Measurements from ENCODE around the gene DNAH12. TPM values are rescaled to one million over a fixed set of nuclear protein-coding genes. Genes with fewer than 3 reads are reported as not detected.

The DNAH12 gene
- total and polyA plus RNA-seq, 2 of the 13 experiments (the other 11 are each of a cell fraction or from before 2014, with no cell fraction given): 0.11 TPM

DNA sequence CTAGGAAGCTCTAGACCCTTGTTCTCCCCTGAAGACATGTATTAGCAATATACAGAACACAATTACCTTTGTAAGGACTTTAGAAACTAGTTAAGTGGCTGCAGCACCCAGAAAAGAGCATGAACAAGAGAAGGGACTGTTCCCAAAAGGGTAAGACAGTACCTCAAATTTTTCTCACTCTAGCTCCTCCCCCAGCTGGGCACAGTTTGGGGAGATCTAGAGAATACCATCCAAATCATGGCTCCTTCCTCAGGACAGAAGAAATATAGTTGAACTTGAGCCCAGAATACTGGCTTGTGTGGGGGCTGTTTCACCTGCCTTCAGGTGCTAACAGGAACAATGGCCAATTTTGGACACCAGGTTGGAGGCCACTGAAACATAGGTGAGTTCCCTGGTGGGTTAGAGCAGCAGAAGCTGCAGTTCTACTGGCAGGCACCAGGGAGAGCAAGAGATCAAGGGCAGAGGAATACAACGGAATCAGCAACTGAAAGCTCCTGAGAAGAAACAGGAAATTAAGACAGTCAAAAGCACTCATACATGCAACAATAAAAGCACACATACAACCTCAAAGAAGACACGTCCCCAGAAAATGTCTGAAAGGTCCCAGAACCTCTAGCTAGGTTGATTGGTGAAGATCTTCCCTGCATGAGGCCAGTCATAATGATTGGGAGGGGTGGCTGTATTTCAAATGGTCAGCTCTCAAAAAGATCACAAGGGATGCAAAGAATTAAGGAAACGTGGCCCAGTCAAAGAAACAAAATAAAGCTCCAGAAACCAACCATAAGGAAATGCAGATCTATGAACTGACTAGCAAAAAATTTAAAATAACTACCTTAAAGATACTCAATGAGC lies 146.7 kb downstream of the DNAH12 start (continued):
- no peak for TF ChIP-seq MZF1 (CRISPR knock-in tag; IDR thresholded peaks at IDR 0.05; ENCODE audit: borderline replicate concordance)
- TF ChIP-seq, protein P1, sequence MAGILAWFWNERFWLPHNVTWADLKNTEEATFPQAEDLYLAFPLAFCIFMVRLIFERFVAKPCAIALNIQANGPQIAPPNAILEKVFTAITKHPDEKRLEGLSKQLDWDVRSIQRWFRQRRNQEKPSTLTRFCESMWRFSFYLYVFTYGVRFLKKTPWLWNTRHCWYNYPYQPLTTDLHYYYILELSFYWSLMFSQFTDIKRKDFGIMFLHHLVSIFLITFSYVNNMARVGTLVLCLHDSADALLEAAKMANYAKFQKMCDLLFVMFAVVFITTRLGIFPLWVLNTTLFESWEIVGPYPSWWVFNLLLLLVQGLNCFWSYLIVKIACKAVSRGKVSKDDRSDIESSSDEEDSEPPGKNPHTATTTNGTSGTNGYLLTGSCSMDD (CRISPR knock-in tag; IDR thresholded peaks at IDR 0.05): no peak
- TF ChIP-seq YY1 (IDR thresholded peaks at IDR 0.05; ENCODE audit: insufficient read depth, insufficient replicate concordance, low read depth, low read length): no peak
- TF ChIP-seq, protein P2, sequence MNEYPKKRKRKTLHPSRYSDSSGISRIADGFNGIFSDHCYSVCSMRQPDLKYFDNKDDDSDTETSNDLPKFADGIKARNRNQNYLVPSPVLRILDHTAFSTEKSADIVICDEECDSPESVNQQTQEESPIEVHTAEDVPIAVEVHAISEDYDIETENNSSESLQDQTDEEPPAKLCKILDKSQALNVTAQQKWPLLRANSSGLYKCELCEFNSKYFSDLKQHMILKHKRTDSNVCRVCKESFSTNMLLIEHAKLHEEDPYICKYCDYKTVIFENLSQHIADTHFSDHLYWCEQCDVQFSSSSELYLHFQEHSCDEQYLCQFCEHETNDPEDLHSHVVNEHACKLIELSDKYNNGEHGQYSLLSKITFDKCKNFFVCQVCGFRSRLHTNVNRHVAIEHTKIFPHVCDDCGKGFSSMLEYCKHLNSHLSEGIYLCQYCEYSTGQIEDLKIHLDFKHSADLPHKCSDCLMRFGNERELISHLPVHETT (CRISPR knock-in tag; conservative IDR thresholded peaks at IDR 0.05): no peak
- no peak for TF ChIP-seq ZNF678 (CRISPR knock-in tag; IDR thresholded peaks at IDR 0.05)
- TF ChIP-seq MIER2 (CRISPR knock-in tag; IDR thresholded peaks at IDR 0.05): 0 out of 2 replicates have a peak, but pooled peaks have one; percentile 17
- TF ChIP-seq ZNF124 (CRISPR knock-in tag; IDR thresholded peaks at IDR 0.05): no peak
- no peak for TF ChIP-seq ZMAT3 (CRISPR knock-in tag; conservative IDR thresholded peaks at IDR 0.05)
- TF ChIP-seq SUZ12 (IDR thresholded peaks at IDR 0.05; ENCODE audit: low read depth, low read length): no peak
- TF ChIP-seq NR3C1 (CRISPR knock-in tag; IDR thresholded peaks at IDR 0.05): no peak
- TF ChIP-seq NR1H2 (CRISPR knock-in tag; IDR thresholded peaks at IDR 0.05; ENCODE audit: borderline replicate concordance, low read depth): no peak
- TF ChIP-seq RAD51 (IDR thresholded peaks at IDR 0.05; ENCODE audit: borderline replicate concordance): no peak
- no peak for TF ChIP-seq CHCHD3 (CRISPR knock-in tag; IDR thresholded peaks at IDR 0.05)
- TF ChIP-seq, protein P3, sequence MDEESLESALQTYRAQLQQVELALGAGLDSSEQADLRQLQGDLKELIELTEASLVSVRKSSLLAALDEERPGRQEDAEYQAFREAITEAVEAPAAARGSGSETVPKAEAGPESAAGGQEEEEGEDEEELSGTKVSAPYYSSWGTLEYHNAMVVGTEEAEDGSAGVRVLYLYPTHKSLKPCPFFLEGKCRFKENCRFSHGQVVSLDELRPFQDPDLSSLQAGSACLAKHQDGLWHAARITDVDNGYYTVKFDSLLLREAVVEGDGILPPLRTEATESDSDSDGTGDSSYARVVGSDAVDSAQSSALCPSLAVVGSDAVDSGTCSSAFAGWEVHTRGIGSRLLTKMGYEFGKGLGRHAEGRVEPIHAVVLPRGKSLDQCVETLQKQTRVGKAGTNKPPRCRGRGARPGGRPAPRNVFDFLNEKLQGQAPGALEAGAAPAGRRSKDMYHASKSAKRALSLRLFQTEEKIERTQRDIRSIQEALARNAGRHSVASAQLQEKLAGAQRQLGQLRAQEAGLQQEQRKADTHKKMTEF (CRISPR knock-in tag; IDR thresholded peaks at IDR 0.05): 0 out of 2 replicates have a peak, but pooled peaks have one; percentile 24
- no peak for TF ChIP-seq ZNF510 (CRISPR knock-in tag; IDR thresholded peaks at IDR 0.05; ENCODE audit: low read depth)
- no peak for TF ChIP-seq PHF21A (CRISPR knock-in tag; IDR thresholded peaks at IDR 0.05)
- TF ChIP-seq ARNT (IDR thresholded peaks at IDR 0.05): no peak
- TF ChIP-seq, protein P4, sequence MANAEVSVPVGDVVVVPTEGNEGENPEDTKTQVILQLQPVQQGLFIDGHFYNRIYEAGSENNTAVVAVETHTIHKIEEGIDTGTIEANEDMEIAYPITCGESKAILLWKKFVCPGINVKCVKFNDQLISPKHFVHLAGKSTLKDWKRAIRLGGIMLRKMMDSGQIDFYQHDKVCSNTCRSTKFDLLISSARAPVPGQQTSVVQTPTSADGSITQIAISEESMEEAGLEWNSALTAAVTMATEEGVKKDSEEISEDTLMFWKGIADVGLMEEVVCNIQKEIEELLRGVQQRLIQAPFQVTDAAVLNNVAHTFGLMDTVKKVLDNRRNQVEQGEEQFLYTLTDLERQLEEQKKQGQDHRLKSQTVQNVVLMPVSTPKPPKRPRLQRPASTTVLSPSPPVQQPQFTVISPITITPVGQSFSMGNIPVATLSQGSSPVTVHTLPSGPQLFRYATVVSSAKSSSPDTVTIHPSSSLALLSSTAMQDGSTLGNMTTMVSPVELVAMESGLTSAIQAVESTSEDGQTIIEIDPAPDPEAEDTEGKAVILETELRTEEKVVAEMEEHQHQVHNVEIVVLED (CRISPR knock-in tag; IDR thresholded peaks at IDR 0.05; ENCODE audit: borderline replicate concordance): no peak
- TF ChIP-seq TBP (CRISPR knock-in tag; IDR thresholded peaks at IDR 0.05): no peak
- TF ChIP-seq, protein P5, sequence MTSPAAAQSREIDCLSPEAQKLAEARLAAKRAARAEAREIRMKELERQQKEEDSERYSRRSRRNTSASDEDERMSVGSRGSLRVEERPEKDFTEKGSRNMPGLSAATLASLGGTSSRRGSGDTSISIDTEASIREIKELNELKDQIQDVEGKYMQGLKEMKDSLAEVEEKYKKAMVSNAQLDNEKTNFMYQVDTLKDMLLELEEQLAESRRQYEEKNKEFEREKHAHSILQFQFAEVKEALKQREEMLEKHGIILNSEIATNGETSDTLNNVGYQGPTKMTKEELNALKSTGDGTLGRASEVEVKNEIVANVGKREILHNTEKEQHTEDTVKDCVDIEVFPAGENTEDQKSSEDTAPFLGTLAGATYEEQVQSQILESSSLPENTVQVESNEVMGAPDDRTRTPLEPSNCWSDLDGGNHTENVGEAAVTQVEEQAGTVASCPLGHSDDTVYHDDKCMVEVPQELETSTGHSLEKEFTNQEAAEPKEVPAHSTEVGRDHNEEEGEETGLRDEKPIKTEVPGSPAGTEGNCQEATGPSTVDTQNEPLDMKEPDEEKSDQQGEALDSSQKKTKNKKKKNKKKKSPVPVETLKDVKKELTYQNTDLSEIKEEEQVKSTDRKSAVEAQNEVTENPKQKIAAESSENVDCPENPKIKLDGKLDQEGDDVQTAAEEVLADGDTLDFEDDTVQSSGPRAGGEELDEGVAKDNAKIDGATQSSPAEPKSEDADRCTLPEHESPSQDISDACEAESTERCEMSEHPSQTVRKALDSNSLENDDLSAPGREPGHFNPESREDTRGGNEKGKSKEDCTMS (CRISPR knock-in tag; conservative IDR thresholded peaks at IDR 0.05): no peak

Measured in HepG2 (cell line).